Measurements from ENCODE around the gene DNAH1.

DNA sequence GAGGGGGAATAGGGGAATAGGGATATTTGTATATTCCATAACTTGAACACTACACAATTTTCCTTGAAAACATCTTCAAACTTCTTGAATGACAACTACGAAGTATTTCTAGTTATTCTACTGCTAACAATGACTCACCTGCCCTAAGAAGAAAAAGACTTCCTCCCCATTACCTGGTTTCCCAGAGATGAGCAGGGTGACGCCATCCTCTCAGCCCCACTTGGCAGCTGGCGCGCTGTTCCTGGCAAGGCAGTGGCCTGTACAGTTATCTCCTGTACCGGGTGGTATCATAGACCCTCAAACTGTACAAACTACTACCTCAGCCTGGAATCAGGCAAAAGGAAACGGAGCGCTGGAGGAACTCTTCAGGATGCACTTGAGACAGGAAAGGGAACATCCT is 48.1 kb upstream of the DNAH1 start:
- TF ChIP-seq, protein P1, sequence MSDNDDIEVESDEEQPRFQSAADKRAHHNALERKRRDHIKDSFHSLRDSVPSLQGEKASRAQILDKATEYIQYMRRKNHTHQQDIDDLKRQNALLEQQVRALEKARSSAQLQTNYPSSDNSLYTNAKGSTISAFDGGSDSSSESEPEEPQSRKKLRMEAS (IDR thresholded peaks at IDR 0.05): no peak
- TF ChIP-seq CEBPB (IDR thresholded peaks at IDR 0.05): no peak
- no peak for TF ChIP-seq EGR1 (IDR thresholded peaks at IDR 0.05)
- no peak for TF ChIP-seq YY1 (IDR thresholded peaks at IDR 0.05; ENCODE audit: low read depth)
- TF ChIP-seq RAD21 (IDR thresholded peaks at IDR 0.05; ENCODE audit: low read depth): no peak
- no peak for TF ChIP-seq FOXM1 (IDR thresholded peaks at IDR 0.05; ENCODE audit: borderline replicate concordance, low read depth)
- TF ChIP-seq, protein P2, sequence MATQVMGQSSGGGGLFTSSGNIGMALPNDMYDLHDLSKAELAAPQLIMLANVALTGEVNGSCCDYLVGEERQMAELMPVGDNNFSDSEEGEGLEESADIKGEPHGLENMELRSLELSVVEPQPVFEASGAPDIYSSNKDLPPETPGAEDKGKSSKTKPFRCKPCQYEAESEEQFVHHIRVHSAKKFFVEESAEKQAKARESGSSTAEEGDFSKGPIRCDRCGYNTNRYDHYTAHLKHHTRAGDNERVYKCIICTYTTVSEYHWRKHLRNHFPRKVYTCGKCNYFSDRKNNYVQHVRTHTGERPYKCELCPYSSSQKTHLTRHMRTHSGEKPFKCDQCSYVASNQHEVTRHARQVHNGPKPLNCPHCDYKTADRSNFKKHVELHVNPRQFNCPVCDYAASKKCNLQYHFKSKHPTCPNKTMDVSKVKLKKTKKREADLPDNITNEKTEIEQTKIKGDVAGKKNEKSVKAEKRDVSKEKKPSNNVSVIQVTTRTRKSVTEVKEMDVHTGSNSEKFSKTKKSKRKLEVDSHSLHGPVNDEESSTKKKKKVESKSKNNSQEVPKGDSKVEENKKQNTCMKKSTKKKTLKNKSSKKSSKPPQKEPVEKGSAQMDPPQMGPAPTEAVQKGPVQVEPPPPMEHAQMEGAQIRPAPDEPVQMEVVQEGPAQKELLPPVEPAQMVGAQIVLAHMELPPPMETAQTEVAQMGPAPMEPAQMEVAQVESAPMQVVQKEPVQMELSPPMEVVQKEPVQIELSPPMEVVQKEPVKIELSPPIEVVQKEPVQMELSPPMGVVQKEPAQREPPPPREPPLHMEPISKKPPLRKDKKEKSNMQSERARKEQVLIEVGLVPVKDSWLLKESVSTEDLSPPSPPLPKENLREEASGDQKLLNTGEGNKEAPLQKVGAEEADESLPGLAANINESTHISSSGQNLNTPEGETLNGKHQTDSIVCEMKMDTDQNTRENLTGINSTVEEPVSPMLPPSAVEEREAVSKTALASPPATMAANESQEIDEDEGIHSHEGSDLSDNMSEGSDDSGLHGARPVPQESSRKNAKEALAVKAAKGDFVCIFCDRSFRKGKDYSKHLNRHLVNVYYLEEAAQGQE (IDR thresholded peaks at IDR 0.05; ENCODE audit: low read depth): no peak
- no peak for TF ChIP-seq TAF1 (IDR thresholded peaks at IDR 0.05; ENCODE audit: low read depth)
- TF ChIP-seq NFIC (IDR thresholded peaks at IDR 0.05): no peak
- no peak for TF ChIP-seq CREB1 (IDR thresholded peaks at IDR 0.05; ENCODE audit: low read depth)
- no peak for TF ChIP-seq EP300 (IDR thresholded peaks at IDR 0.05; ENCODE audit: borderline replicate concordance)

All from Ishikawa (cell line).